Stimulated activated naive CD4-positive, alpha-beta T cell treated with Interleukin-2 at 50 U/mL for 16 hours (primary cell): ENCODE measurements around the gene FRY.

Experiments used
- DNase-seq: peaks from one replicate; lab custom pipeline; 2025; lab: John Stamatoyannopoulos, UW

The FRY gene

GRCh38 chr13:32086791-32087441, 55.3 kb downstream of the FRY start:
- DNase-seq, result no peak

- no peak for DNase-seq
These were observed 56.6 kb downstream of the FRY start for GRCh38 chr13:32087955-32088747.

GRCh38 chr13:32092496-32092895, 60.9 kb downstream of the FRY start:
- no peak for DNase-seq

GRCh38 chr13:32093006-32093405, 61.4 kb downstream of the FRY start:
- DNase-seq, result no peak

- DNase-seq, result no peak
These were observed 66.7 kb downstream of the FRY start for GRCh38 chr13:32098272-32098671.

- no peak for DNase-seq
These were observed 74.2 kb downstream of the FRY start for GRCh38 chr13:32105653-32106313.

GRCh38 chr13:32107474-32107873, 75.9 kb downstream of the FRY start:
- DNase-seq, result no peak

GRCh38 chr13:32107973-32108372, 76.4 kb downstream of the FRY start:
- DNase-seq, result no peak

GRCh38 chr13:32113532-32113931, 82.0 kb downstream of the FRY start:
- DNase-seq, result no peak

- DNase-seq, result no peak
These were observed 82.8 kb downstream of the FRY start for GRCh38 chr13:32114284-32114950.

GRCh38 chr13:32115066-32115465, 83.5 kb downstream of the FRY start:
- no peak for DNase-seq

GRCh38 chr13:32116210-32116609, 84.6 kb downstream of the FRY start:
- no peak for DNase-seq

GRCh38 chr13:32117001-32117400, 85.4 kb downstream of the FRY start:
- DNase-seq, result no peak

GRCh38 chr13:32117701-32118100, 86.1 kb downstream of the FRY start:
- no peak for DNase-seq

GRCh38 chr13:32121316-32121715, 89.7 kb downstream of the FRY start:
- no peak for DNase-seq

GRCh38 chr13:32124743-32125142, 93.2 kb downstream of the FRY start:
- no peak for DNase-seq

- DNase-seq, result no peak
These were observed 93.7 kb downstream of the FRY start for GRCh38 chr13:32125221-32125689.

- DNase-seq, result no peak
These were observed 94.2 kb downstream of the FRY start for GRCh38 chr13:32125751-32126150.

GRCh38 chr13:32126278-32126677, 94.7 kb downstream of the FRY start:
- DNase-seq, result no peak

- no peak for DNase-seq
These were observed 95.2 kb downstream of the FRY start for GRCh38 chr13:32126756-32127155.

- no peak for DNase-seq
These were observed 96.1 kb downstream of the FRY start for GRCh38 chr13:32127691-32128090.

GRCh38 chr13:32134241-32135055, 102.9 kb downstream of the FRY start:
- DNase-seq, result no peak
